H1 (cell line): ENCODE measurements around the gene POLR3K.

ENCODE experiments used
- CEBPB ChIP-seq: IDR thresholded peaks from 2 replicates; pipeline ENCODE4 v1.6.1; 2012; ENCODE audit warnings: low read depth, low read length
- CHD2 ChIP-seq: IDR thresholded peaks from 2 replicates; pipeline ENCODE4 v1.6.1; 2012; ENCODE audit warnings: low read length, improper control_type of control experiment
- EP300 ChIP-seq, 2 experiments: IDR thresholded peaks; 1 replicate in 1 of 2; 2 replicates in 1 of 2; pipeline ENCODE4 v1.6.1; 2011 to 2012; ENCODE audit warnings: low read depth in 2 of 2, low read length in 2 of 2, mild to moderate bottlenecking in 2 of 2, borderline replicate concordance in 1 of 2, inconsistent platforms in 1 of 2, moderate library complexity in 1 of 2
- GABPA ChIP-seq: IDR thresholded peaks from 2 replicates; pipeline ENCODE4 v1.6.1; 2011; ENCODE audit warnings: mild to moderate bottlenecking, low read length, moderate library complexity, borderline replicate concordance; ENCODE audit not compliant: insufficient read depth
- HDAC6 ChIP-seq: IDR thresholded peaks from one replicate; pipeline ENCODE4 v1.7.1; 2012; ENCODE audit warnings: low read depth, mild to moderate bottlenecking, inconsistent platforms, low read length, moderate library complexity
- JUND ChIP-seq: IDR thresholded peaks from 2 replicates; pipeline ENCODE4 v1.6.1; 2011; ENCODE audit warnings: mild to moderate bottlenecking, improper control_type of control experiment, low read length
- POLR2A ChIP-seq, 2 experiments: IDR thresholded peaks; 1 replicate in 1 of 2; 2 replicates in 1 of 2; pipeline ENCODE4 v1.6.1; 2011; ENCODE audit warnings: low read depth in 2 of 2, low read length in 2 of 2, mild to moderate bottlenecking in 2 of 2; ENCODE audit errors: control extremely low read depth in 1 of 2
- POLR2AphosphoS5 ChIP-seq: IDR thresholded peaks from 2 replicates; pipeline ENCODE4 v1.6.1; 2011; ENCODE audit warnings: low read depth, low read length
- SP1 ChIP-seq: IDR thresholded peaks from 2 replicates; pipeline ENCODE4 v1.6.1; 2011; ENCODE audit warnings: low read depth, low read length
- TCF12 ChIP-seq: IDR thresholded peaks from 2 replicates; pipeline ENCODE4 v1.6.1; 2011; ENCODE audit warnings: low read depth, mild to moderate bottlenecking, low read length
- TEAD4 ChIP-seq: IDR thresholded peaks from 2 replicates; pipeline ENCODE4 v1.6.1; 2012; ENCODE audit warnings: low read depth, low read length, inconsistent platforms, mixed read lengths
- TF ChIP-seq, protein P1 (sequence below), 3 experiments: IDR thresholded peaks; 1 replicate in 2 of 3; 2 replicates in 1 of 3; pipeline versions ENCODE4 v1.5.1 to v1.6.1; 2011; ENCODE audit warnings: low read length in 3 of 3, mild to moderate bottlenecking in 3 of 3, inconsistent platforms in 2 of 3, low read depth in 1 of 3, moderate library complexity in 1 of 3; ENCODE audit not compliant: insufficient read depth in 1 of 3; ENCODE audit errors: control extremely low read depth in 1 of 3

DNA sequence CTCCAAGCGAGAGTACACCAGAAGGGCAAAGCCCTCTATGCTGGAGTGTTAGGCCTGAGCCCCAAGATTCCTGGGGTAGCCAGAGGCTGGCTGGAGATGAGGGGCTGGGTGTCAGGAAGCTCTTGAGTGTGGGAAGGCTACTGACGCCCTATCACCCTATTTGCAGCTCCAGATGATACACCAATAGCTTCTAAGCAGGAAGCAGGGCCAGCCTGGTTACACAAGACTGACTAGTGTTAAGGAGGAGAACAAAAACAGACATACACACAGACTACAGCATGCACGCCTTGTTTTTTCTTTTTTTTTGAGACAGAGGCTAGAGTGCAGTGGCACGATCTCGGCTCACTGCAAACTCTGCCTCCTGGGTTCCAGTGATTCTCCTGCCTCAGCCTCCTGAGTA lies 15.9 kb downstream of the POLR3K start:
- TF ChIP-seq POLR2A (IDR thresholded peaks at IDR 0.05; ENCODE audit: control extremely low read depth in 1 of 2, low read depth in 2 of 2, low read length in 2 of 2) = no peak
- no peak for TF ChIP-seq TCF12
- TF ChIP-seq, protein P1, sequence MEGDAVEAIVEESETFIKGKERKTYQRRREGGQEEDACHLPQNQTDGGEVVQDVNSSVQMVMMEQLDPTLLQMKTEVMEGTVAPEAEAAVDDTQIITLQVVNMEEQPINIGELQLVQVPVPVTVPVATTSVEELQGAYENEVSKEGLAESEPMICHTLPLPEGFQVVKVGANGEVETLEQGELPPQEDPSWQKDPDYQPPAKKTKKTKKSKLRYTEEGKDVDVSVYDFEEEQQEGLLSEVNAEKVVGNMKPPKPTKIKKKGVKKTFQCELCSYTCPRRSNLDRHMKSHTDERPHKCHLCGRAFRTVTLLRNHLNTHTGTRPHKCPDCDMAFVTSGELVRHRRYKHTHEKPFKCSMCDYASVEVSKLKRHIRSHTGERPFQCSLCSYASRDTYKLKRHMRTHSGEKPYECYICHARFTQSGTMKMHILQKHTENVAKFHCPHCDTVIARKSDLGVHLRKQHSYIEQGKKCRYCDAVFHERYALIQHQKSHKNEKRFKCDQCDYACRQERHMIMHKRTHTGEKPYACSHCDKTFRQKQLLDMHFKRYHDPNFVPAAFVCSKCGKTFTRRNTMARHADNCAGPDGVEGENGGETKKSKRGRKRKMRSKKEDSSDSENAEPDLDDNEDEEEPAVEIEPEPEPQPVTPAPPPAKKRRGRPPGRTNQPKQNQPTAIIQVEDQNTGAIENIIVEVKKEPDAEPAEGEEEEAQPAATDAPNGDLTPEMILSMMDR (IDR thresholded peaks at IDR 0.05; ENCODE audit: control extremely low read depth in 1 of 3, insufficient read depth in 1 of 3, low read depth in 1 of 3, low read length in 3 of 3) = no peak
- no peak for TF ChIP-seq TEAD4
- TF ChIP-seq EP300 (IDR thresholded peaks at IDR 0.05; ENCODE audit: borderline replicate concordance in 1 of 2, low read depth in 2 of 2, low read length in 2 of 2) = no peak
- no peak for TF ChIP-seq HDAC6
- TF ChIP-seq CHD2 = no peak
- no peak for TF ChIP-seq SP1
- TF ChIP-seq CEBPB = no peak
- TF ChIP-seq POLR2AphosphoS5 = no peak
- no peak for TF ChIP-seq JUND
- TF ChIP-seq GABPA = no peak
